ENCODE results near the gene ITPR1. TPM values are rescaled to one million over a fixed set of nuclear protein-coding genes. Genes with fewer than 3 reads are reported as not detected.

The ITPR1 gene
- total and polyA plus RNA-seq, 2 experiments from 2014 or later, result 6.8 to 21.0 TPM

DNA sequence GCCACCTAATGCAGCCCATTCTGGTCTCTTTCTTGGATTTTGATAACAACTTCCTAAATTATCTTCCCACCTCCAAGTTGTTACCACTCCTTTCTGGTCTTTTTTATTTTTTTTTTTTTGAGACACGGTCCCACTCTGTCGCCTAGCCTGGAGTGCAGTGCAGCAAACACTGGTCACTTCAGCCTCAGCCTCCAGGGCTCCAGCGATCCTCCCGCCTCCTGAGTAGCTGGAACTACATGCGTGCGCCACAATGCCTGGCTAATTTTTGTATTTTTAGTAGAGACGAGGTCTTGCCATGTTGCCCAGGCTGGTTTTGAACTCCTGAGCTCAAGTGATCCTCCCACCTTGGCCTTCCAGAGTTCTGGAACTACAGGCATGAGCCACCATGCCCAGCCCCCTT, 393.3 kb downstream of the ITPR1 start:
- H4K20me1 ChIP-seq (replicated peaks; ENCODE audit: insufficient read depth), result no peaks in the 10 kb centered on the region
- no peak overlapping the region for H3K27ac Mint-ChIP-seq
- H3K36me3 ChIP-seq (ENCODE audit: insufficient read depth), result no peaks in the 10 kb centered on the region
- no peaks in the 10 kb centered on the region for H3K9me3 Mint-ChIP-seq
- H3K9me2 ChIP-seq (ENCODE audit: insufficient read depth), result no peaks in the 10 kb centered on the region
- H3K27me3 ChIP-seq (ENCODE audit: insufficient read depth), result no peaks in the 10 kb centered on the region
- TF ChIP-seq EZH2 (IDR thresholded peaks at IDR 0.05; ENCODE audit: low read depth, unreplicated experiment) (no peak), JUNB (IDR thresholded peaks at IDR 0.05; ENCODE audit: unreplicated experiment) (no peak), CREB1 (CRISPR knock-in tag; IDR thresholded peaks at IDR 0.05; ENCODE audit: low read depth) (no peak), STAT1 (IDR thresholded peaks at IDR 0.05; ENCODE audit: unreplicated experiment) (no peak)
- H3K4me1 ChIP-seq (ENCODE audit: insufficient read depth), result 0 out of 2 replicates have a peak, but pooled peaks cover 4% of the 10 kb centered on the region
- H3K4me3 Mint-ChIP-seq, result no peak overlapping the region
- H3K79me2 ChIP-seq (replicated peaks; ENCODE audit: insufficient read depth), result no peaks in the 10 kb centered on the region
- H3K4me3 ChIP-seq, result no peak overlapping the region
- no peaks in the 10 kb centered on the region; the same call in 2 of the 3 replicates for H3K4me1 Mint-ChIP-seq
- DNase-seq (ENCODE audit: low spot score) (no peak), ATAC-seq (no peak)
- no peaks in the 10 kb centered on the region for H3F3A ChIP-seq (replicated peaks; ENCODE audit: low read depth)
- no peak overlapping the region for H2AFZ ChIP-seq
- no peak overlapping the region for H3K27ac ChIP-seq (ENCODE audit: low read depth)
- peaks cover 3% of the 10 kb centered on the region for H3K27me3 Mint-ChIP-seq (ENCODE audit: insufficient read depth, low read depth, poor library complexity)
- no peaks in the 10 kb centered on the region for H3K36me3 Mint-ChIP-seq (ENCODE audit: low read depth)
- no peak overlapping the region for H3K4me2 ChIP-seq

GRCh38 chr3:4887177-4887576, 394.0 kb downstream of the ITPR1 start:
- Histone ChIP-seq H3K36me3 (ENCODE audit: insufficient read depth) (no peaks in the 10 kb centered on the region), H3K9me2 (ENCODE audit: insufficient read depth) (no peaks in the 10 kb centered on the region), H3K27ac (ENCODE audit: low read depth) (no peak overlapping the region), H3F3A (replicated peaks; ENCODE audit: low read depth) (no peaks in the 10 kb centered on the region), H3K4me2 (no peak overlapping the region), H3K27me3 (ENCODE audit: insufficient read depth) (no peaks in the 10 kb centered on the region), H4K20me1 (replicated peaks; ENCODE audit: insufficient read depth) (no peaks in the 10 kb centered on the region), H2AFZ (no peak overlapping the region), H3K4me1 (ENCODE audit: insufficient read depth) (0 out of 2 replicates have a peak, but pooled peaks cover 4% of the 10 kb centered on the region), H3K4me3 (no peak overlapping the region), H3K79me2 (replicated peaks; ENCODE audit: insufficient read depth) (no peaks in the 10 kb centered on the region)
- ATAC-seq (no peak), DNase-seq (ENCODE audit: low spot score) (no peak)
- Mint-ChIP-seq H3K4me1 (no peaks in the 10 kb centered on the region; the same call in 2 of the 3 replicates), H3K36me3 (ENCODE audit: low read depth) (no peaks in the 10 kb centered on the region), H3K27ac (no peak overlapping the region), H3K9me3 (no peaks in the 10 kb centered on the region), H3K27me3 (ENCODE audit: insufficient read depth, low read depth, poor library complexity) (peaks cover 3% of the 10 kb centered on the region), H3K4me3 (no peak overlapping the region)
- TF ChIP-seq CREB1 (CRISPR knock-in tag; IDR thresholded peaks at IDR 0.05; ENCODE audit: low read depth) (no peak), EZH2phosphoT487 (IDR thresholded peaks at IDR 0.05; ENCODE audit: unreplicated experiment) (no peak), JUNB (IDR thresholded peaks at IDR 0.05; ENCODE audit: unreplicated experiment) (no peak), NANOG (IDR thresholded peaks at IDR 0.05; ENCODE audit: borderline replicate concordance) (no peak), REST (IDR thresholded peaks at IDR 0.05; ENCODE audit: unreplicated experiment) (no peak), EZH2 (IDR thresholded peaks at IDR 0.05; ENCODE audit: low read depth, unreplicated experiment) (no peak), POLR2AphosphoS5 (IDR thresholded peaks at IDR 0.05; ENCODE audit: low read depth) (no peak), ETS1 (IDR thresholded peaks at IDR 0.05) (no peak)
- TF ChIP-seq, protein P1, sequence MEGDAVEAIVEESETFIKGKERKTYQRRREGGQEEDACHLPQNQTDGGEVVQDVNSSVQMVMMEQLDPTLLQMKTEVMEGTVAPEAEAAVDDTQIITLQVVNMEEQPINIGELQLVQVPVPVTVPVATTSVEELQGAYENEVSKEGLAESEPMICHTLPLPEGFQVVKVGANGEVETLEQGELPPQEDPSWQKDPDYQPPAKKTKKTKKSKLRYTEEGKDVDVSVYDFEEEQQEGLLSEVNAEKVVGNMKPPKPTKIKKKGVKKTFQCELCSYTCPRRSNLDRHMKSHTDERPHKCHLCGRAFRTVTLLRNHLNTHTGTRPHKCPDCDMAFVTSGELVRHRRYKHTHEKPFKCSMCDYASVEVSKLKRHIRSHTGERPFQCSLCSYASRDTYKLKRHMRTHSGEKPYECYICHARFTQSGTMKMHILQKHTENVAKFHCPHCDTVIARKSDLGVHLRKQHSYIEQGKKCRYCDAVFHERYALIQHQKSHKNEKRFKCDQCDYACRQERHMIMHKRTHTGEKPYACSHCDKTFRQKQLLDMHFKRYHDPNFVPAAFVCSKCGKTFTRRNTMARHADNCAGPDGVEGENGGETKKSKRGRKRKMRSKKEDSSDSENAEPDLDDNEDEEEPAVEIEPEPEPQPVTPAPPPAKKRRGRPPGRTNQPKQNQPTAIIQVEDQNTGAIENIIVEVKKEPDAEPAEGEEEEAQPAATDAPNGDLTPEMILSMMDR (conservative IDR thresholded peaks at IDR 0.05; ENCODE audit: low read depth in 2 of 2), result no peak

All from GM23338 (cell line).